Ramos (cell line): ENCODE results near the gene ECHS1.
"Not testable (repeated sequence)": the region's sequence is repeated elsewhere in the genome, so short reads cannot be mapped to it uniquely, and the experiment has no call there.

Experiments used
- in situ Hi-C: fragments of 300-500 bp; cut with MboI; formaldehyde crosslinking; loops from one replicate; pipeline ENCODE4 v1.14.3; 2022; ENCODE audit warnings: low sequenced_read_pairs; ENCODE audit not compliant: unreplicated experiment

Gene ECHS1

GRCh38 chr10:133379801-133380666 is 6.9 kb upstream of the ECHS1 start:
- in situ Hi-C loops = no loop called here

GRCh38 chr10:133379152-133379800 is 6.1 kb upstream of the ECHS1 start, which contains the start of gene PAOX:
TSS of gene PAOX (plus strand) at chr10:133379262. CDS start at chr10:133379317, 55 bp downstream.
- in situ Hi-C loops = no loop called here

- in situ Hi-C loops = no loop called here
These were observed 5.3 kb upstream of the ECHS1 start for GRCh38 chr10:133378251-133379096.

- in situ Hi-C loops = no loop called here
These were observed 4.7 kb upstream of the ECHS1 start for GRCh38 chr10:133377818-133378250.

GRCh38 chr10:133377025-133377817 is 4.1 kb upstream of the ECHS1 start:
- in situ Hi-C loops = no loop called here

- in situ Hi-C loops = not testable (repeated sequence)
These were observed 3.0 kb upstream of the ECHS1 start for GRCh38 chr10:133376183-133376582.

GRCh38 chr10:133375357-133376115 is 2.4 kb upstream of the ECHS1 start:
- in situ Hi-C loops = no loop called here

- in situ Hi-C loops = no loop called here
These were observed 647 bp downstream of the ECHS1 start for GRCh38 chr10:133372507-133372906.

- in situ Hi-C loops = no loop called here
These were observed 2.9 kb downstream of the ECHS1 start for GRCh38 chr10:133370030-133370786.

GRCh38 chr10:133368153-133368552 is 5.0 kb downstream of the ECHS1 start:
- in situ Hi-C loops = no loop called here

- in situ Hi-C loops = not testable (repeated sequence)
These were observed 5.7 kb downstream of the ECHS1 start for GRCh38 chr10:133367461-133367860.

- in situ Hi-C loops = no loop called here
These were observed 6.4 kb downstream of the ECHS1 start for GRCh38 chr10:133366751-133367150.

- in situ Hi-C loops = no loop called here
These were observed 7.0 kb downstream of the ECHS1 start for GRCh38 chr10:133366130-133366478.

- in situ Hi-C loops = no loop called here
These were observed 7.6 kb downstream of the ECHS1 start for GRCh38 chr10:133365461-133366129.

GRCh38 chr10:133364645-133365431 is 8.3 kb downstream of the ECHS1 start:
- in situ Hi-C loops = no loop called here

GRCh38 chr10:133362846-133363245 is 10.3 kb downstream of the ECHS1 start:
- in situ Hi-C loops = no loop called here

GRCh38 chr10:133361773-133362441 is 11.2 kb downstream of the ECHS1 start:
- in situ Hi-C loops = no loop called here
